ENCODE results near the gene SAA1.
"Not testable (repeated sequence)": the region's sequence is repeated elsewhere in the genome, so short reads cannot be mapped to it uniquely, and the experiment has no call there.

Gene SAA1

GRCh38 chr11:18261721-18262120, 4.3 kb upstream of the SAA1 start:
- DNase-seq, result no peak

- DNase-seq, result not testable (repeated sequence)
Observed at GRCh38 chr11:18262681-18263350, 3.2 kb upstream of the SAA1 start.

- DNase-seq, result no peak
Observed at GRCh38 chr11:18264035-18264434, 2.0 kb upstream of the SAA1 start.

GRCh38 chr11:18264677-18265555, 1.1 kb upstream of the SAA1 start:
- no peak for DNase-seq

DNA sequence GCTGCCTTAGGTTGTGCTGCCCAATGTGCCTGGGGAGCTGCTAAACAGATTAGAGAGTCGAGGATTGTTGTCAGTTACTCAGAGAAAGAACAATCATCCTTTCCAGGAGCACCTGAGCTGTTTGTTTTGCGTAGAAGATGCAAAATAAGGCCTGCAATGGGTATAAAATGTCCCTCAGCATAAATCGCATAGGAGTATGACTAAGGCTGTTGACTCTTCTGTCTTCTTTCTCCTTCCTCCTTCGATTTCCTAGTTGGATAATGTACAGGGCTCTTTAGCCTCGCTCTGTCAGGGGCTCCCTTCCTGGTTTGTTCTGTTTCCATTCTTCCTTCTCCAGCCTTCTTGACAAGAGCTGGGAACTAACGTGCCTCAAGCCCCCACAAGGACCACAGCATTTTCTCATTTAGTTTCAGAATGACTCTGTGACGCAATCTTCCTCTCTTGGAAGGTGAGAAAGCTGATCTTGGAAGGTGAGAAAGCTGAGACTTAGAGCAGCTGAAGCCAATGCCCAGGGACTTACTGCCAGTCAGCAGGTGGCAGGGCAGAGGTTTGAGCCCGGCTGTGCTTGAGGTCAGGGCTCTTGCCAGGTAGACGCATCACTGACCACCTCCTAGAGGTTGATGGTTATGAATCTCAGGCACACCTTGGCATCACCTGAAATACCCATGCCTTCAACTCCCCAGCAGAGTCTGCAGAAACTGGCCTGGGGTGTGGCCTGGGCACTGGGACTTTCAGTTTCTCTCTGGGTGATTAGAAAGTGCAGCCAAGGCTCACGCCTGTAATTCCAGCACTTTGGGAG, 1.5 kb downstream of the SAA1 start:
- not testable (repeated sequence) for DNase-seq

GRCh38 chr11:18269252-18269651, 3.2 kb downstream of the SAA1 start:
- not testable (repeated sequence) for DNase-seq

- DNase-seq, result no peak
Observed at GRCh38 chr11:18270102-18270501, 4.0 kb downstream of the SAA1 start.

GRCh38 chr11:18271206-18271605, 5.1 kb downstream of the SAA1 start:
- no peak for DNase-seq

DNA sequence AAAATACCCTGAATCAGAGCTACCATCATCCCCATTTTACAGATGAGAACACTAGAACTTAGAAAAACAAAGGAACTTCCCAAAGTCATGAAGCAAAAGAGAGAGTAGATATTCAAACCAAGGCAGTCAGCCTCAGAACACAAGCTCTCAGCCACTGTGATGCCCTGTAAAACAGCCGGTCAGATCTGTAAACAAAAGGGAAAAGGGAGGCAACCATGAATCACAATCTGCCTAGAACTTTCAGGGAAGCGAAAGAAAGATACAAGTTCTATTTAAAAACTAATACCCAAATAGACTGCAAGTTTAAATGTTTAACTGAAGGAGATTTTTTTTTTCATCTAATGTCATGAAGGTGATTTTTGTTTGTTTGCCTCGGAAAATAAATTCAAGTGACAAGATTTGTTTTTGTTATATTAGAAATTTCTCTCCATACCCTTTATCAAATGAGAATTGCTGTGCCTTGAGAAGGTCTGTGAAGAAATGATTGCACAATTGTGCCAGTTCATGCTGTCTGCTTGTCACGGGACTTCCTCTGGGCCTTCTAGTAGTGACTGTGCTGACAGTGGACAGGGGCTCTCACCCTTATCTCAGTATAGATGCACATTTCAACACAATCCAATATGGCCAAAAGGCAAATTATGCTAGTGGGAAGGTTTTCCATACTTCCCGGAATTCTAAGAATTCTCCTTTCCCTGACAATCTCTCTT, 11.7 kb downstream of the SAA1 start:
- DNase-seq, result no peak

GRCh38 chr11:18280438-18281045, 14.5 kb downstream of the SAA1 start:
- no peak for DNase-seq

GRCh38 chr11:18282626-18283025, 16.6 kb downstream of the SAA1 start:
- DNase-seq, result no peak

GRCh38 chr11:18285841-18286240, 19.8 kb downstream of the SAA1 start:
- no peak for DNase-seq

- no peak for DNase-seq
Observed at GRCh38 chr11:18288911-18289310, 22.8 kb downstream of the SAA1 start.

DNA sequence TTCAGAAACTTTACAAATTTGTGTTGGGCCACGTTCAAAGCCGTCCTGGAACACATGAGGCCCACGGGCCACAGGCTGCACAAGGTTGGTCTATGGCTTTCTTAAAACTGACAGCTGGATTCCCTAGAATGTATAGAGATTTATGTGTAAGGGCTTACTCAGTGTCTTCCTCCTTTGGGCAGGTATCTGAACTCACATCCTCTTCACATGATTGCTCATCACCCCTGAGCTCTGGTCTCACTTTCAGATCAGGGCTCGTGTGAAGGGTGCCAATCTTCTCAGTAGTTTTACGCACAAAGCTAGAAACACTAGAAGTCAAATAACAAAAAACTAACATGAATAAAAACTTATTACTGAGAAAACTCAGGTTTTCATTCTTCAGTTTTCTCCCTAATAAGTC, 28.8 kb downstream of the SAA1 start:
- DNase-seq, result no peak

DNA sequence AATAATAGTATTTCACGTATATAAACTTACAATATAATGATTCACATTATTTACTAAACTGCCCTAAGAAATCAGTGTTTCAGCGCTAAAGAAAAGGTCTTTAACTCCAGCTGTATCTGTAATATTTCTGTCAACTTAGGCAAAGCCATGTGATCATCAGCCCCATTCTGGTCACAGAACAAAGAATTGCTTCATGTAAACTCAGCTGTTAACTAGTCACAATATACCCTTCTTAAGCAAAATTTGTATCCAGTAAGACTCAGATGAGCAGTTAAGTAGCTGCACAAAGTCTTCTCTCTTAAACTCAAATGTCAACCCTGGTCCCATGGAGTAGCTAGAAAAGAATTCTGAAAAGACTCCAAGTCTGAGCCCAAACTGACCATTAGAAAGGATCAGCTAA, 29.3 kb downstream of the SAA1 start:
- DNase-seq, result no peak

GRCh38 chr11:18299721-18300120, 33.7 kb downstream of the SAA1 start:
- DNase-seq, result no peak

DNA sequence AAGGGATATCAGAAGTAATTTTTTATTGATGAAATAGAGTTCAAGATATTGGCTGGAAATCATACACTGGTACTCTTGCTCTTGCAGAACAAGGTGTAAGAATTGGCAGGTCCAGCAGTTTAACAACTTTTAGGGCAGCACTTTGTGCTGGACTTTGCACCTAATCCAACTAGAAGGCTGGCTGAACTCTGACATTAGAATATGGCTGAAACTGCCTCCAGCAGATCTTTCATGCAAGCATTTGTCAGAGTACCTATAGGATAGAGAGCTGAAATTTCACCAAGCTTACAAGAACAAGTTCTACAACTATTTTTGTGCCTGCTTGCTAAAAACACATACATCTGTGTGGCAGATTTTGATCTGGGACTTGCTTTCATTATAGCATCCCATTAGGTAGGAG, 38.7 kb downstream of the SAA1 start:
- DNase-seq, result no peak

GRCh38 chr11:18307461-18308139, 41.5 kb downstream of the SAA1 start:
- no peak for DNase-seq

DNA sequence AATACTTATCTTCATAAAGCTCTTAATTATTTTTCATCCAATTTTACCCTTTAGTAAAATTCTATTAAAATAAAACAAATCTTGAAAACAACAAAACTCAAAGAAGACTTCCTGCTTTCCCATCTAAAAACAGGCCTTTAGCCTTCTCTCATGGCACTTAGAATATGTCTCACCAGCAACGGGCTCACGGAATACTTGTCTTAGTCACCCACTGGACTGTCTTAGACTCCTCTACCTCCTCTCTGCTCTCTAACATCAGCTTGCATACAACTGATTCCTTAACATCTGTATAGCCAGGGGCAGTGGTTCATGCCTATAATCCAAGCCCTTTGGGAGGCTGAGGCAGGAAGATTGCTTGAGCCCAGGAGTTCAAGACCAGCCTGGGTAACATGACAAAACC, 42.2 kb downstream of the SAA1 start:
- DNase-seq, result no peak

- DNase-seq, result no peak
Observed at GRCh38 chr11:18309691-18310090, 43.6 kb downstream of the SAA1 start.

GRCh38 chr11:18310800-18311340, 44.8 kb downstream of the SAA1 start:
- no peak for DNase-seq

GRCh38 chr11:18312012-18312411, 45.9 kb downstream of the SAA1 start:
- no peak for DNase-seq
